GM12878 (cell line): ENCODE measurements around the gene IER2. TPM values are rescaled to one million over a fixed set of nuclear protein-coding genes. Genes with fewer than 3 reads are reported as not detected.

Experiments
- ATAC-seq: fragments of 200-7000 bp; cut with Tn5 transposase; 3 replicates; pipeline ENCODE4 v1.9.1; 2020; ENCODE audit warnings: mild to moderate bottlenecking, moderate library complexity
- BruUV-seq: library from RNA; stranded (reverse); fragments of 400-500 nt; replicated peaks from 2 replicates; lab custom pipeline; 2021; lab: Mats Ljungman, UMichigan
- CTCF ChIA-PET: fragments of 300-600 bp; sonication (Branson Sonifier 250); formaldehyde crosslinking; extraction: SDS; loops from one replicate; lab custom pipeline; 2021; ENCODE audit warnings: inconsistent platforms; lab: Yijun Ruan, JAX
- POLR2A ChIA-PET: fragments of 350-600 bp; formaldehyde crosslinking; extraction: SDS; loops from one replicate; lab custom pipeline; 2021; ENCODE audit warnings: inconsistent platforms; lab: Charles Lee
- RAD21 ChIA-PET: fragments of 300-600 bp; sonication (Branson Sonifier 250); formaldehyde crosslinking; loops from one replicate; lab custom pipeline; 2023; ENCODE audit warnings: antibody characterized with exemption; ENCODE audit not compliant: unreplicated experiment; lab: Charles Lee
- SMC1A ChIA-PET: fragments of 300-600 bp; sonication (Branson Sonifier 250); formaldehyde crosslinking; loops from one replicate; lab custom pipeline; 2023; ENCODE audit not compliant: unreplicated experiment, uncharacterized antibody; lab: Charles Lee
- DNase-seq: peaks from one replicate; pipeline ENCODE4 v3.0.0-alpha.2; 2011; ENCODE audit warnings: low read depth, low spot score
- FAIRE-seq: peaks from 3 replicates; lab custom pipeline; 2011; peaks lifted over from hg19 to GRCh38; lab: Jason Lieb, UNC
- H2AFZ ChIP-seq: 2 replicates; pipeline ENCODE4 v1.6.0; 2011; ENCODE audit warnings: low read depth, low read length, control low read depth; ENCODE audit not compliant: control insufficient read depth
- H3K27ac ChIP-seq: 2 replicates; pipeline ENCODE4 v1.5.1; 2011; ENCODE audit warnings: control low read depth; ENCODE audit not compliant: control insufficient read depth, insufficient read depth
- H3K27me3 ChIP-seq, 2 experiments: replicated peaks in 1 of 2; 2 replicates each; pipeline versions ENCODE4 v1.6.0 to v1.6.1; 2011; ENCODE audit warnings: low read length in 1 of 2; ENCODE audit not compliant: control insufficient read depth in 2 of 2, insufficient read depth in 2 of 2
- H3K36me3 ChIP-seq, 2 experiments: 2 replicates each; pipeline ENCODE4 v1.5.1; 2011; ENCODE audit warnings: low read length in 1 of 2; ENCODE audit not compliant: control insufficient read depth in 2 of 2, insufficient read depth in 2 of 2
- H3K4me1 ChIP-seq: 2 replicates; pipeline ENCODE4 v1.6.1; 2011; ENCODE audit warnings: mild to moderate bottlenecking, low read length, moderate library complexity, mixed read lengths; ENCODE audit not compliant: control insufficient read depth, insufficient read depth
- H3K4me2 ChIP-seq: 2 replicates; pipeline ENCODE4 v1.6.0; 2011; ENCODE audit warnings: control low read depth; ENCODE audit not compliant: control insufficient read depth, insufficient read depth
- H3K4me3 ChIP-seq: fragments of 200-600 bp; sonication (generic); 2 replicates; pipeline ENCODE4 v1.5.1; 2016
- H3K79me2 ChIP-seq: 2 replicates; pipeline ENCODE4 v1.6.0; 2011; ENCODE audit warnings: low read length; ENCODE audit not compliant: control insufficient read depth, insufficient read depth
- H3K9ac ChIP-seq: 2 replicates; pipeline ENCODE4 v1.8.0; 2011; ENCODE audit warnings: low read length, control low read depth, mixed read lengths; ENCODE audit not compliant: control insufficient read depth, insufficient read depth
- H3K9me3 ChIP-seq: replicated peaks from 3 replicates; pipeline ENCODE4 v1.5.1; 2011; ENCODE audit warnings: mild to moderate bottlenecking, low read length; ENCODE audit not compliant: control insufficient read depth, insufficient read depth
- H4K20me1 ChIP-seq: 2 replicates; pipeline ENCODE4 v1.6.0; 2011; ENCODE audit not compliant: control insufficient read depth, insufficient read depth
- CHD4 ChIP-seq: fragments of 200-600 bp; sonication (generic); IDR thresholded peaks from 2 replicates; pipeline ENCODE4 v1.6.1; 2016; ENCODE audit warnings: mild to moderate bottlenecking
- DPF2 ChIP-seq: fragments of 450-650 bp; IDR thresholded peaks from 2 replicates; pipeline ENCODE4 v1.6.1; 2017; ENCODE audit warnings: mild to moderate bottlenecking
- EED ChIP-seq: sonication (generic); IDR thresholded peaks from 2 replicates; pipeline ENCODE4 v1.6.1; 2016; ENCODE audit warnings: antibody characterized with exemption, low read depth
- HDAC6 ChIP-seq: fragments of 200-600 bp; sonication (generic); IDR thresholded peaks from one replicate; pipeline ENCODE4 v1.8.0; 2017; ENCODE audit warnings: antibody characterized with exemption; ENCODE audit not compliant: unreplicated experiment
- NBN ChIP-seq: fragments of 450-650 bp; IDR thresholded peaks from 2 replicates; pipeline ENCODE4 v1.6.1; 2016
- RUNX3 ChIP-seq: IDR thresholded peaks from 2 replicates; pipeline ENCODE4 v1.6.1; 2012; ENCODE audit warnings: low read length, inconsistent platforms
- SKIL ChIP-seq: fragments of 450-650 bp; IDR thresholded peaks from 2 replicates; pipeline ENCODE4 v1.6.1; 2017; ENCODE audit warnings: mild to moderate bottlenecking, low read depth, inconsistent platforms; ENCODE audit not compliant: poor library complexity, severe bottlenecking
- SMC3 ChIP-seq: IDR thresholded peaks from 2 replicates; pipeline ENCODE4 v1.6.1; 2011; ENCODE audit warnings: low read length, improper control_type of control experiment, borderline replicate concordance
- SREBF2 ChIP-seq: IDR thresholded peaks from 2 replicates; pipeline ENCODE4 v1.6.1; 2012; ENCODE audit warnings: mild to moderate bottlenecking, low read length
- ZNF384 ChIP-seq: IDR thresholded peaks from 2 replicates; pipeline ENCODE4 v1.6.1; 2012; ENCODE audit warnings: low read depth, mild to moderate bottlenecking, low read length, improper control_type of control experiment, borderline replicate concordance
- WGBS: methylation state at CpG from one replicate; pipeline ENCODE4 v1.1.6; 2016; ENCODE audit warnings: low lambda C conversion rate; ENCODE audit not compliant: insufficient replicate concordance, insufficient coverage; ENCODE audit errors: missing lambda C conversion rate; 5-methylcytosine and 5-hydroxymethylcytosine counted together
- in situ Hi-C: fragments of 300-500 bp; cut with MboI; formaldehyde crosslinking; loops from 9 replicates; pipeline ENCODE4 v1.14.3; 2018; ENCODE audit warnings: mixed read lengths
- intact Hi-C: fragments of 100-400 bp; cut with micrococcal nuclease; formaldehyde crosslinking; loops from one replicate; pipeline ENCODE4 v1.14.2; 2022; ENCODE audit not compliant: unreplicated experiment
- polyA plus RNA-seq, 11 experiments: library from polyadenylated mRNA; depleted of rRNA in 4 of 11; unstranded in 6 of 11; stranded (reverse) in 5 of 11; fragments of >200 nt; fragmentation: Nextera tagmentation in 4 of 11; fragmentation: Illumina TruSeq in 1 of 11; extraction: Ambion mirVana in 4 of 11; extraction: Trizol in 1 of 11; gene quantifications; 1 replicate in 1 of 11; 2 replicates in 10 of 11; pipeline versions ENCODE4 v1.2.1 to v1.2.3, GENCODE V29; 2011 to 2016; ENCODE audit warnings: inconsistent platforms in 2 of 11, missing spikeins in 2 of 11, low read depth in 1 of 11
- total RNA-seq, 4 experiments: library from RNA; depleted of rRNA in 3 of 4; stranded (reverse); fragments of >200 nt in 3 of 4; fragmentation: Illumina TruSeq in 1 of 4; extraction: Trizol in 1 of 4; gene quantifications; 2 replicates each; pipeline versions ENCODE4 v1.2.1 to v1.2.3, GENCODE V29; 2013 to 2021
- TF ChIP-seq, protein P1 (sequence below): fragments of 150-350 bp; IDR thresholded peaks from 2 replicates; pipeline ENCODE4 v1.6.1; 2016; ENCODE audit warnings: low read depth, low read length
- TF ChIP-seq, protein P2 (sequence below): fragments of 450-650 bp; formaldehyde crosslinking; IDR thresholded peaks from 2 replicates; pipeline ENCODE4 v1.5.0; 2022; ENCODE audit warnings: mild to moderate bottlenecking, missing genetic modification characterization
- TF ChIP-seq, protein P3 (sequence below): IDR thresholded peaks from 2 replicates; pipeline ENCODE4 v1.6.1; 2012; ENCODE audit warnings: low read length, inconsistent platforms

IER2 gene
- total and polyA plus RNA-seq, 10 of the 15 experiments (the other 5 are each of a cell fraction or from before 2014, with no cell fraction given), result 2.8 to 94.5 (median 24.9) TPM

GRCh38 chr19:13146763-13147563, 3.2 kb upstream of the IER2 start:
- in situ Hi-C loops (no loop called here), intact Hi-C loops (no loop called here)
- no peaks in the 10 kb centered on the region for H4K20me1 ChIP-seq
- H3K9me3 ChIP-seq, result no peaks in the 10 kb centered on the region
- no peak overlapping the region for H3K4me2 ChIP-seq
- TF ChIP-seq DPF2 (no peak), CHD4 (no peak), SREBF2 (no peak), RUNX3 (no peak), SKIL (no peak), ZNF384 (no peak), NBN (no peak), SMC3 (no peak), EED (no peak), HDAC6 (no peak)
- TF ChIP-seq, protein P1, sequence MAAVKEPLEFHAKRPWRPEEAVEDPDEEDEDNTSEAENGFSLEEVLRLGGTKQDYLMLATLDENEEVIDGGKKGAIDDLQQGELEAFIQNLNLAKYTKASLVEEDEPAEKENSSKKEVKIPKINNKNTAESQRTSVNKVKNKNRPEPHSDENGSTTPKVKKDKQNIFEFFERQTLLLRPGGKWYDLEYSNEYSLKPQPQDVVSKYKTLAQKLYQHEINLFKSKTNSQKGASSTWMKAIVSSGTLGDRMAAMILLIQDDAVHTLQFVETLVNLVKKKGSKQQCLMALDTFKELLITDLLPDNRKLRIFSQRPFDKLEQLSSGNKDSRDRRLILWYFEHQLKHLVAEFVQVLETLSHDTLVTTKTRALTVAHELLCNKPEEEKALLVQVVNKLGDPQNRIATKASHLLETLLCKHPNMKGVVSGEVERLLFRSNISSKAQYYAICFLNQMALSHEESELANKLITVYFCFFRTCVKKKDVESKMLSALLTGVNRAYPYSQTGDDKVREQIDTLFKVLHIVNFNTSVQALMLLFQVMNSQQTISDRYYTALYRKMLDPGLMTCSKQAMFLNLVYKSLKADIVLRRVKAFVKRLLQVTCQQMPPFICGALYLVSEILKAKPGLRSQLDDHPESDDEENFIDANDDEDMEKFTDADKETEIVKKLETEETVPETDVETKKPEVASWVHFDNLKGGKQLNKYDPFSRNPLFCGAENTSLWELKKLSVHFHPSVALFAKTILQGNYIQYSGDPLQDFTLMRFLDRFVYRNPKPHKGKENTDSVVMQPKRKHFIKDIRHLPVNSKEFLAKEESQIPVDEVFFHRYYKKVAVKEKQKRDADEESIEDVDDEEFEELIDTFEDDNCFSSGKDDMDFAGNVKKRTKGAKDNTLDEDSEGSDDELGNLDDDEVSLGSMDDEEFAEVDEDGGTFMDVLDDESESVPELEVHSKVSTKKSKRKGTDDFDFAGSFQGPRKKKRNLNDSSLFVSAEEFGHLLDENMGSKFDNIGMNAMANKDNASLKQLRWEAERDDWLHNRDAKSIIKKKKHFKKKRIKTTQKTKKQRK, result no peak
- TF ChIP-seq, protein P2, sequence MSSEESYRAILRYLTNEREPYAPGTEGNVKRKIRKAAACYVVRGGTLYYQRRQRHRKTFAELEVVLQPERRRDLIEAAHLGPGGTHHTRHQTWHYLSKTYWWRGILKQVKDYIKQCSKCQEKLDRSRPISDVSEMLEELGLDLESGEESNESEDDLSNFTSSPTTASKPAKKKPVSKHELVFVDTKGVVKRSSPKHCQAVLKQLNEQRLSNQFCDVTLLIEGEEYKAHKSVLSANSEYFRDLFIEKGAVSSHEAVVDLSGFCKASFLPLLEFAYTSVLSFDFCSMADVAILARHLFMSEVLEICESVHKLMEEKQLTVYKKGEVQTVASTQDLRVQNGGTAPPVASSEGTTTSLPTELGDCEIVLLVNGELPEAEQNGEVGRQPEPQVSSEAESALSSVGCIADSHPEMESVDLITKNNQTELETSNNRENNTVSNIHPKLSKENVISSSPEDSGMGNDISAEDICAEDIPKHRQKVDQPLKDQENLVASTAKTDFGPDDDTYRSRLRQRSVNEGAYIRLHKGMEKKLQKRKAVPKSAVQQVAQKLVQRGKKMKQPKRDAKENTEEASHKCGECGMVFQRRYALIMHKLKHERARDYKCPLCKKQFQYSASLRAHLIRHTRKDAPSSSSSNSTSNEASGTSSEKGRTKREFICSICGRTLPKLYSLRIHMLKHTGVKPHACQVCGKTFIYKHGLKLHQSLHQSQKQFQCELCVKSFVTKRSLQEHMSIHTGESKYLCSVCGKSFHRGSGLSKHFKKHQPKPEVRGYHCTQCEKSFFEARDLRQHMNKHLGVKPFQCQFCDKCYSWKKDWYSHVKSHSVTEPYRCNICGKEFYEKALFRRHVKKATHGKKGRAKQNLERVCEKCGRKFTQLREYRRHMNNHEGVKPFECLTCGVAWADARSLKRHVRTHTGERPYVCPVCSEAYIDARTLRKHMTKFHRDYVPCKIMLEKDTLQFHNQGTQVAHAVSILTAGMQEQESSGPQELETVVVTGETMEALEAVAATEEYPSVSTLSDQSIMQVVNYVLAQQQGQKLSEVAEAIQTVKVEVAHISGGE (CRISPR knock-in tag), result no peak
- TF ChIP-seq, protein P3, sequence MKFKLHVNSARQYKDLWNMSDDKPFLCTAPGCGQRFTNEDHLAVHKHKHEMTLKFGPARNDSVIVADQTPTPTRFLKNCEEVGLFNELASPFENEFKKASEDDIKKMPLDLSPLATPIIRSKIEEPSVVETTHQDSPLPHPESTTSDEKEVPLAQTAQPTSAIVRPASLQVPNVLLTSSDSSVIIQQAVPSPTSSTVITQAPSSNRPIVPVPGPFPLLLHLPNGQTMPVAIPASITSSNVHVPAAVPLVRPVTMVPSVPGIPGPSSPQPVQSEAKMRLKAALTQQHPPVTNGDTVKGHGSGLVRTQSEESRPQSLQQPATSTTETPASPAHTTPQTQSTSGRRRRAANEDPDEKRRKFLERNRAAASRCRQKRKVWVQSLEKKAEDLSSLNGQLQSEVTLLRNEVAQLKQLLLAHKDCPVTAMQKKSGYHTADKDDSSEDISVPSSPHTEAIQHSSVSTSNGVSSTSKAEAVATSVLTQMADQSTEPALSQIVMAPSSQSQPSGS, result no peak
- TF ChIP-seq, all 136 proteins: peak for 0
- peaks cover 4% of the 10 kb centered on the region for H3K4me1 ChIP-seq
- ChIA-PET SMC1A (no interaction called here), POLR2A (interaction anchor here (0.5 kb wide), 1 partner anchor 652 kb away, joined by 3 read pairs; no protein-coding TSS in a partner anchor), CTCF (interaction anchor here (0.6 kb wide), 2 partner anchors 27 to 911 kb away, joined by 3 read pairs; no protein-coding TSS in a partner anchor), RAD21 (interaction anchor here (0.7 kb wide), 1 partner anchor 856 kb away, joined by 3 read pairs; no protein-coding TSS in a partner anchor)
- no peak overlapping the region for H3K4me3 ChIP-seq
- FAIRE-seq (no peak), DNase-seq (no peak), ATAC-seq (no peak)
- H3K36me3 ChIP-seq, result no peaks in the 10 kb centered on the region; a peak in 1 of 4 replicates
- WGBS, result 64% methylated on average over 13 of the region's 16 CpGs
- H3K27ac ChIP-seq, result no peak overlapping the region
- BruUV-seq, result no TSS peak
- no peaks in the 10 kb centered on the region for H3K27me3 ChIP-seq
- no peak overlapping the region for H2AFZ ChIP-seq
- H3K79me2 ChIP-seq, result peaks cover 18% of the 10 kb centered on the region
- H3K9ac ChIP-seq, result no peak overlapping the region
